ENCODE measurements around the gene PPP2R5D.

GRCh38 chr6:43006251-43006650 is 21.9 kb downstream of the PPP2R5D start:
- TF ChIP-seq POLR2A (IDR thresholded peaks at IDR 0.05) (no peak), CTCF (IDR thresholded peaks at IDR 0.05) (no peak)

Measured in uterus (tissue), 2 donors.